ENCODE measurements around the gene VPS18. TPM values are rescaled to one million over a fixed set of nuclear protein-coding genes. Genes with fewer than 3 reads are reported as not detected.
A peak's percentile ranks its signal among the peaks of the same experiment; 100 is the strongest.

Gene VPS18
- total and polyA plus RNA-seq, 2 donors: 10.3 to 12.4 TPM

DNA sequence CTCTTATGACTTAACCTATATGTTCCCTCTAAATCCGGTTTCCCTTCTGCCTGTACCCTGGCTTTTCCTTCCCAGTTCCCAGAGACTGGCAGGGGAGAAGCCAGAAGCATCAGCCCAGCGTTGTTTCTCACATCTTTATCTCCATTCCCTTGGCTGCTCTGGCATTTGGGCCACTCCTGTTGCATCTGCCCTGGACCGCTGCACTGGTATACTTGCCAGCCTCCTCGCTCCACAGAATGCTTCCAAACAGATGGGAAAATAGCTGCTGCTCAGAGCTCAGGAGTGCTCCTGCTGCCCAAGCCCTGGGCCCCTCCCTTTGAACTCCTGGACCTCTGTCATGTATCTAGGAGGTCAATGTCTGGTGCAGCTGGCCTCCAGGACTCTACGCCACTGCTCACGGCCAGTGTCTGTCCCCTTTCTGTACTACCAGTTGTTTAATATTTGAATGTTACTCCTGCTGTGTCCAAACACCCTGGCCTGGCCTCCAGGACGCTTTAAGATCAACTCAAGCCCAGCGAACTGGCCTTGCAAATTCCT, 43.6 kb upstream of the VPS18 start:
- H3K9me3 ChIP-seq (ENCODE audit: control insufficient read depth in 2 of 2, insufficient read depth in 1 of 2, low read length in 1 of 2): no peaks in the 10 kb centered on the region
- DNase-seq (ENCODE audit: low read depth in 6 of 9, low spot score in 9 of 9): no peak
- peaks cover 3 to 18% of the 10 kb centered on the region in 2 donors for H3K4me1 ChIP-seq (ENCODE audit: control insufficient read depth in 2 of 2, insufficient read depth in 2 of 2, low read length in 2 of 2)
- H3K4me3 ChIP-seq (ENCODE audit: low read length in 2 of 2): no peak overlapping the region
- WGBS: 95% methylated on average over 8 of the region's 8 CpGs
- H3K27me3 ChIP-seq (ENCODE audit: control insufficient read depth in 2 of 2, insufficient read depth in 1 of 2, low read length in 1 of 2): peaks cover 0 to 4% of the 10 kb centered on the region in 2 donors
- H3K27ac ChIP-seq (ENCODE audit: low read depth in 1 of 2, low read length in 1 of 2): no peak overlapping the region
- no peaks in the 10 kb centered on the region for H3K36me3 ChIP-seq (ENCODE audit: control insufficient read depth in 2 of 2, insufficient read depth in 2 of 2, low read length in 1 of 2)

DNA sequence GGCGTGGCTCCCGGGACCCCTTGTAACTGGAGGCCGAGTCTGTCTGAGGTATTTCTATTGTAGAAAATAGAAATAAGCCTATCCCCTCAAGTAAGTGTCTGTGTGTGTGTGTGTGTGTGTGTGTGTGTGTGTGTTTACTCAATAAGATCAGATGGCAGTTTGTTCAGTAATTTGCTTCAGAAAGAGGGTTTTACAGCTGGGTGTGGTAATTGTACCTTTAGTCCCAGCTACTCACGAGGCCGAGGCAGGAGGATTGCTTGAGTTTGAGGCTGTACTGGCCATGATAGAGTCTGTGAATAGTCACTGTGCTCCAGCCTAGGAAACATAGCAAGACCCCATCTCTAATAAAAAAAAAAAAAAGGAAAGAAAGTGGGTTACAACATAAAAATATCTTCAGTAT, 41.7 kb upstream of the VPS18 start:
- Histone ChIP-seq H3K9me3 (ENCODE audit: control insufficient read depth in 2 of 2, insufficient read depth in 1 of 2, low read length in 1 of 2) (no peaks in the 10 kb centered on the region), H3K27me3 (ENCODE audit: control insufficient read depth in 2 of 2, insufficient read depth in 1 of 2, low read length in 1 of 2) (no peaks in the 10 kb centered on the region), H3K36me3 (ENCODE audit: control insufficient read depth in 2 of 2, insufficient read depth in 2 of 2, low read length in 1 of 2) (no peaks in the 10 kb centered on the region), H3K27ac (ENCODE audit: low read depth in 1 of 2, low read length in 1 of 2) (no peak overlapping the region), H3K4me3 (ENCODE audit: low read length in 2 of 2) (no peak overlapping the region), H3K4me1 (ENCODE audit: control insufficient read depth in 2 of 2, insufficient read depth in 2 of 2, low read length in 2 of 2) (peaks cover under 1 to 13% of the 10 kb centered on the region in 2 donors)
- DNase-seq (ENCODE audit: low read depth in 6 of 9, low spot score in 9 of 9): no peak
- WGBS: 98% methylated on average over 5 of the region's 5 CpGs

DNA sequence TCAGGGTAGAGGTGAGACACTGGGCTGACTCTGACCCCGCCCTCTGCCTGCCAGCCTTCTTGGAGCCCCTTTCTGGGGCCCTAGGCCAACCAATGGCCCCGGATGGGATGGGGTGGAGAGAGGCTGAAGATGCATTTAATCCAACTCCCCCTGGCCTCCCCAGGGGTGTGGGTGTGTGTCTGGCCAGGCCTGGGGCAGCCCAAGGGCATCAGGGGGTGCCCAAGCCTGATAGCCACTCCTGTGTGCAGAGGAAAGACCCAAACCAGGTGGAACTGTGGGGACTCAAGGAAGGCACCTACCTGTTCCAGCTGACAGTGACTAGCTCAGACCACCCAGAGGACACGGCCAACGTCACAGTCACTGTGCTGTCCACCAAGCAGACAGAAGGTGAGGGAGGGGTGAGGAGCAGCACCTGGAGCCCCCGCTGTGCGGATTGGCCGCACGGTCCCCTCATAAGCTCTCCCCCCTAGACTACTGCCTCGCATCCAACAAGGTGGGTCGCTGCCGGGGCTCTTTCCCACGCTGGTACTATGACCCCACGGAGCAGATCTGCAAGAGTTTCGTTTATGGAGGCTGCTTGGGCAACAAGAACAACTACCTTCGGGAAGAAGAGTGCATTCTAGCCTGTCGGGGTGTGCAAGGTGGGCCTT, 40.9 kb upstream of the VPS18 start:
- Histone ChIP-seq H3K27ac (ENCODE audit: low read depth in 1 of 2, low read length in 1 of 2) (no peak overlapping the region), H3K4me1 (ENCODE audit: control insufficient read depth in 2 of 2, insufficient read depth in 2 of 2, low read length in 2 of 2) (peaks cover 0 to 11% of the 10 kb centered on the region in 2 donors), H3K27me3 (ENCODE audit: control insufficient read depth in 2 of 2, insufficient read depth in 1 of 2, low read length in 1 of 2) (no peaks in the 10 kb centered on the region), H3K36me3 (ENCODE audit: control insufficient read depth in 2 of 2, insufficient read depth in 2 of 2, low read length in 1 of 2) (no peaks in the 10 kb centered on the region), H3K4me3 (ENCODE audit: low read length in 2 of 2) (no peak overlapping the region), H3K9me3 (ENCODE audit: control insufficient read depth in 2 of 2, insufficient read depth in 1 of 2, low read length in 1 of 2) (no peaks in the 10 kb centered on the region)
- WGBS: 96% methylated on average over 16 of the region's 16 CpGs
- DNase-seq (ENCODE audit: low read depth in 6 of 9, low spot score in 9 of 9): no peak

DNA sequence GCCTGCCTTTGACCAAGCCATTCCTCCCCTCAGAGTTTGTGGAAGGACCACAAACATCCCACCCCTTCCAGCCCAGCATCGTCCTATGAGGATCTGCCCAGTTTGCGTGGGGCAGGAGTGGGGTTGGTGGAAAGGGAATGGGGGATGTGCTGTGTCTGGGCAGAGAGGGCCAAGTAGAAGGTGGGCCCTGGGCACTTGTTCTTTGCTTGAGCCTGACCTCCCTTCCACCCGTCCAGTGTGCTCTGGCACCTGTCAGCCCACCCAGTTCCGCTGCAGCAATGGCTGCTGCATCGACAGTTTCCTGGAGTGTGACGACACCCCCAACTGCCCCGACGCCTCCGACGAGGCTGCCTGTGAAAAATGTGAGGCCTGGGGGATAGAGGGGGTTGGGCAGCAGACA, 40.1 kb upstream of the VPS18 start:
- H3K27me3 ChIP-seq (ENCODE audit: control insufficient read depth in 2 of 2, insufficient read depth in 1 of 2, low read length in 1 of 2): no peaks in the 10 kb centered on the region
- no peak overlapping the region for H3K4me3 ChIP-seq (ENCODE audit: low read length in 2 of 2)
- H3K9me3 ChIP-seq (ENCODE audit: control insufficient read depth in 2 of 2, insufficient read depth in 1 of 2, low read length in 1 of 2): no peaks in the 10 kb centered on the region
- no peaks in the 10 kb centered on the region for H3K36me3 ChIP-seq (ENCODE audit: control insufficient read depth in 2 of 2, insufficient read depth in 2 of 2, low read length in 1 of 2)
- no peak overlapping the region for H3K27ac ChIP-seq (ENCODE audit: low read depth in 1 of 2, low read length in 1 of 2)
- DNase-seq (ENCODE audit: low read depth in 6 of 9, low spot score in 9 of 9): no peak
- WGBS: 93% methylated on average over 10 of the region's 10 CpGs
- H3K4me1 ChIP-seq (ENCODE audit: control insufficient read depth in 2 of 2, insufficient read depth in 2 of 2, low read length in 2 of 2): peaks cover 0 to 14% of the 10 kb centered on the region in 2 donors

DNA sequence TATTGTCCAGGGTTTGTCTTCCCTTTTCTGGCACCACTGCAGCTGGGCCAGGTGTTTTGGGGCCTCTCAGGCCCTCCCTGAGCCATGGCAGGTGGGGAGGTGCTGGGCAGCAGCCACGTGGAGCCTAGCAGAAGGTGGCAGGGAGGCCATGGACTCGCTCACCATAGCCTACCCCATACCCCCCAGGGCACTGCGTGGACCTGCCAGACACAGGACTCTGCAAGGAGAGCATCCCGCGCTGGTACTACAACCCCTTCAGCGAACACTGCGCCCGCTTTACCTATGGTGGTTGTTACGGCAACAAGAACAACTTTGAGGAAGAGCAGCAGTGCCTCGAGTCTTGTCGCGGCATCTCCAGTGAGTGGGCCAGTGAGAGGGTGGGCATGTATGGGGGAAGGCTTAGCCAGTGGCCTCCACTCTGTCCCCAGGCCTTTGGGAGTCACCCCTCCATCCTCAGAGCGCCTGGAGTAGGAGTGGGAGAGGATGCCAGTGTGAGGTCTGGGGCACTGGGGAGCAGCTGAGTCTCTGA, 38.5 kb upstream of the VPS18 start:
- H3K4me1 ChIP-seq (ENCODE audit: control insufficient read depth in 2 of 2, insufficient read depth in 2 of 2, low read length in 2 of 2): peaks cover 0 to 18% of the 10 kb centered on the region in 2 donors
- H3K9me3 ChIP-seq (ENCODE audit: control insufficient read depth in 2 of 2, insufficient read depth in 1 of 2, low read length in 1 of 2): no peaks in the 10 kb centered on the region
- no peak overlapping the region for H3K27ac ChIP-seq (ENCODE audit: low read depth in 1 of 2, low read length in 1 of 2)
- no peak for DNase-seq (ENCODE audit: low read depth in 6 of 9, low spot score in 9 of 9)
- no peaks in the 10 kb centered on the region for H3K27me3 ChIP-seq (ENCODE audit: control insufficient read depth in 2 of 2, insufficient read depth in 1 of 2, low read length in 1 of 2)
- H3K4me3 ChIP-seq (ENCODE audit: low read length in 2 of 2): no peak overlapping the region
- no peaks in the 10 kb centered on the region for H3K36me3 ChIP-seq (ENCODE audit: control insufficient read depth in 2 of 2, insufficient read depth in 2 of 2, low read length in 1 of 2)
- 88% methylated on average over 13 of the region's 13 CpGs for WGBS

DNA sequence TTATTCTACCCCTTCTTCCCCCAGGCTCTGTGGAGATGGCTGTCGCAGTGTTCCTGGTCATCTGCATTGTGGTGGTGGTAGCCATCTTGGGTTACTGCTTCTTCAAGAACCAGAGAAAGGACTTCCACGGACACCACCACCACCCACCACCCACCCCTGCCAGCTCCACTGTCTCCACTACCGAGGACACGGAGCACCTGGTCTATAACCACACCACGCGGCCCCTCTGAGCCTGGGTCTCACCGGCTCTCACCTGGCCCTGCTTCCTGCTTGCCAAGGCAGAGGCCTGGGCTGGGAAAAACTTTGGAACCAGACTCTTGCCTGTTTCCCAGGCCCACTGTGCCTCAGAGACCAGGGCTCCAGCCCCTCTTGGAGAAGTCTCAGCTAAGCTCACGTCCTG, 37.5 kb upstream of the VPS18 start:
- 80% methylated on average over 8 of the region's 8 CpGs for WGBS
- DNase-seq (ENCODE audit: low read depth in 6 of 9, low spot score in 9 of 9): no peak
- Histone ChIP-seq H3K36me3 (ENCODE audit: control insufficient read depth in 2 of 2, insufficient read depth in 2 of 2, low read length in 1 of 2) (no peaks in the 10 kb centered on the region), H3K9me3 (ENCODE audit: control insufficient read depth in 2 of 2, insufficient read depth in 1 of 2, low read length in 1 of 2) (no peaks in the 10 kb centered on the region), H3K4me1 (ENCODE audit: control insufficient read depth in 2 of 2, insufficient read depth in 2 of 2, low read length in 2 of 2) (peaks cover 0 to 18% of the 10 kb centered on the region in 2 donors), H3K27me3 (ENCODE audit: control insufficient read depth in 2 of 2, insufficient read depth in 1 of 2, low read length in 1 of 2) (no peaks in the 10 kb centered on the region), H3K27ac (ENCODE audit: low read depth in 1 of 2, low read length in 1 of 2) (no peak overlapping the region), H3K4me3 (ENCODE audit: low read length in 2 of 2) (no peak overlapping the region)

DNA sequence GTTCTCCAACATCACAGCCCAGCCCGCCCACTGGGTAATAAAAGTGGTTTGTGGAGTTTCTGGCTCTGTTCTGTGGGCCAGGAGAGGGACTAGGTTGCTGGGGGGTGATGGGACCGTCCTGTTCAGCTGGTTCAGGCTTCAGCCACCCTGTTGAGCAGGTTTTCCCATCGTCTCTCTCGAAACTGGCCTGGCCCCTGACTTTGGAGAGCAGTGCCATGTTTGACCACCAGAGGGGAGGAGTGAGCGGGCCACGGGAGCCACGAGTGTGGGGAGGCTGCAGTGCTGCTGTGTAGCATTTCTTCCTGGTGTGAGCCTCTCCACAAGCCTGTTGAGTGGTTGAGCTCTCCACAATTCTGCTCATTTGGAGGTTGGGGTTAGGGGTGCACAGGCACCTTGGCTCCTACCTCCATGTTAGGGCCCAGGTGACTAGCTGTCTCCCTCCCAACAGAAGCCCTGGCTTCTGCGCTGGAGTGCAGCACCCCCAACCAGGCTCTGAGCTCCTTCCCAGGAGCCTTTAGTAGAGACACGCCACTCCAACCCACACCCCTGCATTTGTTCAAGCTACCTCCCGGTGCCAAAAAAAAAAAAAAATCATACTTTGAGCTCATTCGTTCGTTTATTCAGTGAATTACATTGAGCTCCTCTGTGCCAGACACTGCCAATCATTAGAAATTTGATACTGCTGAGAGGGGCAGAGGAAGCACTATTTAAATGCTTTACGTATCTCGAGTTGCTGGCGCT, 36.5 kb upstream of the VPS18 start:
- WGBS: 54% methylated on average over 15 of the region's 15 CpGs

DNA sequence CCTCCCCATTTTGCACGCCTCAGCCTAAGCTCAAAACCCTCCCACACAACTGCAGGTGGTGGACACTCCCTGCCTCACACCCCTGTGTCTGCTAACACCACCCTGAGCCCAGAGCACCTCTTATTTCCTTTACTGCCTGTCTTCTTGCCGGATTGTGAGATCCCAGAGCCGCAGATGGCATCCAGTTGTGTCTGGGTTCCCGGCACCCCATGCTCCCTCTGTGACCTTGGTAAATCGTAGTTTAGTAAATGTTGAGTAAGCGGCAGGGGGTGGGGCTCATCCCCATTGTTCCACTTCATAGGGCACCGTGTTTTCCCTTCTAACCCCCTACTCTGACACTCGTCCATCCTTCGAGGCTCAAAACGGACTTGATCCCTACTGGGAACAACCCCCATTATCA, 35.5 kb upstream of the VPS18 start:
- Histone ChIP-seq H3K27me3 (ENCODE audit: control insufficient read depth in 2 of 2, insufficient read depth in 1 of 2, low read length in 1 of 2) (no peaks in the 10 kb centered on the region), H3K27ac (ENCODE audit: low read depth in 1 of 2, low read length in 1 of 2) (no peak overlapping the region), H3K9me3 (ENCODE audit: control insufficient read depth in 2 of 2, insufficient read depth in 1 of 2, low read length in 1 of 2) (no peaks in the 10 kb centered on the region), H3K4me3 (ENCODE audit: low read length in 2 of 2) (no peak overlapping the region), H3K36me3 (ENCODE audit: control insufficient read depth in 2 of 2, insufficient read depth in 2 of 2, low read length in 1 of 2) (no peaks in the 10 kb centered on the region), H3K4me1 (ENCODE audit: control insufficient read depth in 2 of 2, insufficient read depth in 2 of 2, low read length in 2 of 2) (peaks cover 0 to 18% of the 10 kb centered on the region in 2 donors)
- no peak for DNase-seq (ENCODE audit: low read depth in 6 of 9, low spot score in 9 of 9)
- 87% methylated on average over 10 of the region's 10 CpGs for WGBS

More for the DNA sequence above, 36.5 kb upstream of the VPS18 start:
- H3K4me3 ChIP-seq (ENCODE audit: low read length in 2 of 2): no peak overlapping the region
- no peaks in the 10 kb centered on the region for H3K36me3 ChIP-seq (ENCODE audit: control insufficient read depth in 2 of 2, insufficient read depth in 2 of 2, low read length in 1 of 2)
- H3K9me3 ChIP-seq (ENCODE audit: control insufficient read depth in 2 of 2, insufficient read depth in 1 of 2, low read length in 1 of 2): no peaks in the 10 kb centered on the region
- H3K4me1 ChIP-seq (ENCODE audit: control insufficient read depth in 2 of 2, insufficient read depth in 2 of 2, low read length in 2 of 2): peaks cover 0 to 18% of the 10 kb centered on the region in 2 donors
- H3K27ac ChIP-seq (ENCODE audit: low read depth in 1 of 2, low read length in 1 of 2): peak overlapping the region; percentile 14 to 21
- peak in 8 of 9 donors; percentile 38 to 77 (median 60) for DNase-seq (ENCODE audit: low read depth in 6 of 9, low spot score in 9 of 9)
- H3K27me3 ChIP-seq (ENCODE audit: control insufficient read depth in 2 of 2, insufficient read depth in 1 of 2, low read length in 1 of 2): no peaks in the 10 kb centered on the region

DNA sequence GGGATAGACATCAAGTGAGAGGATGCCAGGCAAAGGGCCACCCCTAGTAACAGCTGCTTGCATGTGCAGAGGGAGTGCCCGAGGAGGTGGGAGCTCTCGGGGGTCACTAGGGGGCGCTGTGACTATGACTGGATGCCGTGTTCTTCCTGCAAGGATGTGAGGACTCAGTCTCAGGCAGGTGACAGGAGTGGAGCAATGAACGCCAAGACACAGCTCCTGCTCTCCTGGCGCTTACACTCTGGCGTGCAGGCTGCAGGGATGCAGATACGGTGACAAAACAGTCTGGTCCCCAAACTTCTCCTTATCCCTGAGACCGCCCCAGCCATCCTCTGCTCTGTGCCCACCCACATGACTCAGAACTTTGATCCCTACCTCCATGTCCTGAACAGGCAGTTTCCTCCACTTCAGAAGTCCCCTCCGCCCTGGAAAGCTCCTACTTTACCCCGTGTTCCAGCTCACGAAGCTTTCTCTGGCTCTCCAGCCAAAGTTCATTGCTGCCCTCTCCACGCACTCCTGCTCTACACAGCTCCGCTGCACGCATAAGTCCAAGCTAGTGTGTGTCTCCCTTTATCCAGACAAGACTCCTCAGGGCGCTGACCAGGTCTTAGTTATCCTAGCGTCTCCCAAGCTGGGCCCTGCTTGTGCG, 34.9 kb upstream of the VPS18 start:
- Histone ChIP-seq H3K4me3 (ENCODE audit: low read length in 2 of 2) (no peak overlapping the region), H3K9me3 (ENCODE audit: control insufficient read depth in 2 of 2, insufficient read depth in 1 of 2, low read length in 1 of 2) (no peaks in the 10 kb centered on the region), H3K27me3 (ENCODE audit: control insufficient read depth in 2 of 2, insufficient read depth in 1 of 2, low read length in 1 of 2) (no peaks in the 10 kb centered on the region), H3K27ac (ENCODE audit: low read depth in 1 of 2, low read length in 1 of 2) (no peak overlapping the region), H3K4me1 (ENCODE audit: control insufficient read depth in 2 of 2, insufficient read depth in 2 of 2, low read length in 2 of 2) (peaks cover 0 to 18% of the 10 kb centered on the region in 2 donors), H3K36me3 (ENCODE audit: control insufficient read depth in 2 of 2, insufficient read depth in 2 of 2, low read length in 1 of 2) (no peaks in the 10 kb centered on the region)
- DNase-seq (ENCODE audit: low read depth in 6 of 9, low spot score in 9 of 9): peak; percentile 46 to 89 (median 74)
- 49% methylated on average over 18 of the region's 18 CpGs for WGBS
